ENCODE data around the gene IDH3B.
"Not testable (repeated sequence)": the region's sequence is repeated elsewhere in the genome, so short reads cannot be mapped to it uniquely, and the experiment has no call there.

DNA sequence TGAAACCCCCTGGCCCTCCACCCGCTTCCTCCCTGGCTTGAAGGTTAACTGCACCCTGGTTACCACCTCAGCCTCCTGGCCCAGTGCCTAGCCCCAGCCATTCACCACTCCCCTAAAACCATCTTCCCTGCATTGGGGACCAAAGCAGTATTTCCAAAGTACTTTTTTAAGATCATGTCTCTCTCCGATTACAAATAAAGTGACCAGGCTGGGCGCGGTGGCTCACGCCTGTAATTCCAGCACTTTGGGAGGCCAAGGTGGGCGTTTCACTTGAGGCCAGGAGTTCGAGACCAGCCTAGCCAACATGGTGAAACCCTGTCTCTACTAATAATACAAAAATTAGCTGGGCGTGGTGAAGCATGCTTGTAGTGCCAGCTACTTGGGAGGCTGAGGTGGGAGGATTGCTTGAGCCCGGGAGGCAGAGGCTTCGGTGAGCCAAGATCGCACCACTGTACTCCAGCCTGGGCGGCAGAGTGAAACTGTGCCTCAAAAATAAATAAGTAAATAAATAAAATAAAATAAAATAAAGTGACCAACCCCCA, 32.0 kb upstream of the IDH3B start:
- TF ChIP-seq, protein P1, sequence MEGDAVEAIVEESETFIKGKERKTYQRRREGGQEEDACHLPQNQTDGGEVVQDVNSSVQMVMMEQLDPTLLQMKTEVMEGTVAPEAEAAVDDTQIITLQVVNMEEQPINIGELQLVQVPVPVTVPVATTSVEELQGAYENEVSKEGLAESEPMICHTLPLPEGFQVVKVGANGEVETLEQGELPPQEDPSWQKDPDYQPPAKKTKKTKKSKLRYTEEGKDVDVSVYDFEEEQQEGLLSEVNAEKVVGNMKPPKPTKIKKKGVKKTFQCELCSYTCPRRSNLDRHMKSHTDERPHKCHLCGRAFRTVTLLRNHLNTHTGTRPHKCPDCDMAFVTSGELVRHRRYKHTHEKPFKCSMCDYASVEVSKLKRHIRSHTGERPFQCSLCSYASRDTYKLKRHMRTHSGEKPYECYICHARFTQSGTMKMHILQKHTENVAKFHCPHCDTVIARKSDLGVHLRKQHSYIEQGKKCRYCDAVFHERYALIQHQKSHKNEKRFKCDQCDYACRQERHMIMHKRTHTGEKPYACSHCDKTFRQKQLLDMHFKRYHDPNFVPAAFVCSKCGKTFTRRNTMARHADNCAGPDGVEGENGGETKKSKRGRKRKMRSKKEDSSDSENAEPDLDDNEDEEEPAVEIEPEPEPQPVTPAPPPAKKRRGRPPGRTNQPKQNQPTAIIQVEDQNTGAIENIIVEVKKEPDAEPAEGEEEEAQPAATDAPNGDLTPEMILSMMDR (IDR thresholded peaks at IDR 0.05; ENCODE audit: low read length), result not testable (repeated sequence)
- not testable (repeated sequence) for TF ChIP-seq EZH2 (IDR thresholded peaks at IDR 0.05; ENCODE audit: borderline replicate concordance, low read length)

Measured in OCI-LY1 (cell line).